Measurements from ENCODE around the gene SLCO4A1. TPM values are rescaled to one million over a fixed set of nuclear protein-coding genes. Genes with fewer than 3 reads are reported as not detected.

Gene SLCO4A1
- total and polyA plus RNA-seq, 8 donors: 0.58 to 44.3 (median 11.9) TPM

GRCh38 chr20:62658593-62659178 lies 16.4 kb downstream of the SLCO4A1 start:
- intact Hi-C loops (cut with DNase I; ENCODE audit: low total_unique reads): no loop called here
- TF ChIP-seq EP300 (IDR thresholded peaks at IDR 0.05) (no peak), POLR2A (IDR thresholded peaks at IDR 0.05) (no peak), POLR2AphosphoS5 (IDR thresholded peaks at IDR 0.05) (no peak)
- TF ChIP-seq, protein P1, sequence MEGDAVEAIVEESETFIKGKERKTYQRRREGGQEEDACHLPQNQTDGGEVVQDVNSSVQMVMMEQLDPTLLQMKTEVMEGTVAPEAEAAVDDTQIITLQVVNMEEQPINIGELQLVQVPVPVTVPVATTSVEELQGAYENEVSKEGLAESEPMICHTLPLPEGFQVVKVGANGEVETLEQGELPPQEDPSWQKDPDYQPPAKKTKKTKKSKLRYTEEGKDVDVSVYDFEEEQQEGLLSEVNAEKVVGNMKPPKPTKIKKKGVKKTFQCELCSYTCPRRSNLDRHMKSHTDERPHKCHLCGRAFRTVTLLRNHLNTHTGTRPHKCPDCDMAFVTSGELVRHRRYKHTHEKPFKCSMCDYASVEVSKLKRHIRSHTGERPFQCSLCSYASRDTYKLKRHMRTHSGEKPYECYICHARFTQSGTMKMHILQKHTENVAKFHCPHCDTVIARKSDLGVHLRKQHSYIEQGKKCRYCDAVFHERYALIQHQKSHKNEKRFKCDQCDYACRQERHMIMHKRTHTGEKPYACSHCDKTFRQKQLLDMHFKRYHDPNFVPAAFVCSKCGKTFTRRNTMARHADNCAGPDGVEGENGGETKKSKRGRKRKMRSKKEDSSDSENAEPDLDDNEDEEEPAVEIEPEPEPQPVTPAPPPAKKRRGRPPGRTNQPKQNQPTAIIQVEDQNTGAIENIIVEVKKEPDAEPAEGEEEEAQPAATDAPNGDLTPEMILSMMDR (IDR thresholded peaks at IDR 0.05): no peak
- Histone ChIP-seq H3K36me3 (peaks cover 0 to 56% (median 43%) of the 10 kb centered on the region in 4 donors), H3K9me3 (no peaks in the 10 kb centered on the region), H3K27me3 (peaks cover 0 to 4% (median 0%) of the 10 kb centered on the region in 3 donors), H3K4me3 (no peak overlapping the region), H3K4me1 (peaks cover 4 to 20% (median 9%) of the 10 kb centered on the region in 4 donors), H3K27ac (no peak overlapping the region)
- WGBS, 5 donors: 89 to 93% (median 92%) methylated on average over 19 to 25 of the region's 25 CpGs
- no peak for DNase-seq

GRCh38 chr20:62659488-62660239 lies 17.4 kb downstream of the SLCO4A1 start:
- Histone ChIP-seq H3K9me3 (no peaks in the 10 kb centered on the region), H3K27me3 (peaks cover 0 to 4% (median 0%) of the 10 kb centered on the region in 3 donors), H3K27ac (no peak overlapping the region), H3K4me3 (no peak overlapping the region), H3K4me1 (peaks cover 0 to 13% (median 8%) of the 10 kb centered on the region in 4 donors), H3K36me3 (peaks cover 0 to 56% (median 43%) of the 10 kb centered on the region in 4 donors)
- no peak for DNase-seq
- TF ChIP-seq EP300 (IDR thresholded peaks at IDR 0.05) (no peak), POLR2A (IDR thresholded peaks at IDR 0.05) (no peak), POLR2AphosphoS5 (IDR thresholded peaks at IDR 0.05) (no peak)
- TF ChIP-seq, protein P1 (IDR thresholded peaks at IDR 0.05): no peak
- intact Hi-C loops (cut with DNase I; ENCODE audit: low total_unique reads): no loop called here
- WGBS, 5 donors: 91 to 93% (median 92%) methylated on average over 20 to 29 of the region's 29 CpGs

- no peaks in the 10 kb centered on the region for H3K9me3 ChIP-seq
- H3K4me3 ChIP-seq: no peak overlapping the region
- H3K27ac ChIP-seq: no peak overlapping the region
- intact Hi-C loops (cut with DNase I; ENCODE audit: low total_unique reads): no loop called here
- peaks cover 0 to 13% (median 8%) of the 10 kb centered on the region in 4 donors for H3K4me1 ChIP-seq
- 86 to 95% (median 94%) methylated on average over 4 to 15 of the region's 15 CpGs for WGBS, 5 donors
- TF ChIP-seq, protein P1 (IDR thresholded peaks at IDR 0.05): no peak
- no peak for TF ChIP-seq POLR2A (IDR thresholded peaks at IDR 0.05)
- TF ChIP-seq POLR2AphosphoS5 (IDR thresholded peaks at IDR 0.05): no peak
- TF ChIP-seq EP300 (IDR thresholded peaks at IDR 0.05): no peak
- H3K27me3 ChIP-seq: peaks cover 0 to 4% (median 0%) of the 10 kb centered on the region in 3 donors
- H3K36me3 ChIP-seq: peaks cover 0 to 56% (median 43%) of the 10 kb centered on the region in 4 donors
- DNase-seq: no peak
These were observed 17.9 kb downstream of the SLCO4A1 start for GRCh38 chr20:62660240-62660615.

- WGBS, 5 donors: 74 to 90% (median 87%) methylated on average over 17 to 18 of the region's 18 CpGs
- DNase-seq: no peak
- TF ChIP-seq POLR2AphosphoS5 (IDR thresholded peaks at IDR 0.05): no peak
- no peak for TF ChIP-seq POLR2A (IDR thresholded peaks at IDR 0.05)
- TF ChIP-seq EP300 (IDR thresholded peaks at IDR 0.05): no peak
- TF ChIP-seq, protein P1 (IDR thresholded peaks at IDR 0.05): no peak
- no peak overlapping the region for H3K27ac ChIP-seq
- H3K4me3 ChIP-seq: no peak overlapping the region
- intact Hi-C loops (cut with DNase I; ENCODE audit: low total_unique reads): no loop called here
- H3K36me3 ChIP-seq: peaks cover 0 to 56% (median 43%) of the 10 kb centered on the region in 4 donors
- peaks cover 0 to 4% (median 0%) of the 10 kb centered on the region in 3 donors for H3K27me3 ChIP-seq
- H3K9me3 ChIP-seq: no peaks in the 10 kb centered on the region
- H3K4me1 ChIP-seq: peaks cover 0 to 13% (median 8%) of the 10 kb centered on the region in 4 donors
These were observed 18.5 kb downstream of the SLCO4A1 start for GRCh38 chr20:62660768-62661167.
